Stimulated activated naive CD8-positive, alpha-beta T cell treated with anti-CD3 and anti-CD28 coated beads, Interleukin-15, Interleukin-2, amounts not matched to agents 100 ng/mL and 50 ng/mL, for 24 hours (primary cell): Measurements from ENCODE around the gene NFIL3.

ENCODE experiments used
- H3K27ac Mint-ChIP-seq: one replicate; pipeline ENCODE4 v1.8.0; 2021; ENCODE audit warnings: mild to moderate bottlenecking, mixed read lengths
- H3K27me3 Mint-ChIP-seq: one replicate; pipeline ENCODE4 v1.8.0; 2021; ENCODE audit warnings: mixed read lengths
- H3K36me3 Mint-ChIP-seq: one replicate; pipeline ENCODE4 v1.8.0; 2021; ENCODE audit warnings: low read depth, mixed read lengths
- H3K4me1 Mint-ChIP-seq: one replicate; pipeline ENCODE4 v1.8.0; 2021; ENCODE audit warnings: low read depth, mixed read lengths
- H3K4me3 Mint-ChIP-seq: one replicate; pipeline ENCODE4 v1.8.0; 2021; ENCODE audit warnings: mild to moderate bottlenecking, mixed read lengths
- H3K9me3 Mint-ChIP-seq: one replicate; pipeline ENCODE4 v1.8.0; 2021; ENCODE audit warnings: mixed read lengths

NFIL3 gene

GRCh38 chr9:91428436-91428835 lies 4.8 kb upstream of the NFIL3 start:
- Mint-ChIP-seq H3K4me3 (no peak overlapping the region), H3K9me3 (no peaks in the 10 kb centered on the region), H3K27ac (no peak overlapping the region), H3K27me3 (no peaks in the 10 kb centered on the region), H3K36me3 (no peaks in the 10 kb centered on the region), H3K4me1 (peaks cover 41% of the 10 kb centered on the region)

GRCh38 chr9:91427873-91428272 lies 4.2 kb upstream of the NFIL3 start:
- Mint-ChIP-seq H3K36me3 (peaks cover 3% of the 10 kb centered on the region), H3K27ac (no peak overlapping the region), H3K9me3 (no peaks in the 10 kb centered on the region), H3K27me3 (no peaks in the 10 kb centered on the region), H3K4me3 (no peak overlapping the region), H3K4me1 (peaks cover 44% of the 10 kb centered on the region)

- Mint-ChIP-seq H3K36me3 (peaks cover 16% of the 10 kb centered on the region), H3K27ac (peak overlapping the region; percentile 98), H3K27me3 (no peaks in the 10 kb centered on the region), H3K9me3 (no peaks in the 10 kb centered on the region), H3K4me1 (peaks cover 51% of the 10 kb centered on the region), H3K4me3 (peak overlapping the region; percentile 90)
Measured at GRCh38 chr9:91426123-91426745, 2.6 kb upstream of the NFIL3 start.

GRCh38 chr9:91425271-91425670 lies 1.6 kb upstream of the NFIL3 start:
- peaks cover 22% of the 10 kb centered on the region for H3K36me3 Mint-ChIP-seq
- H3K27me3 Mint-ChIP-seq: peaks cover 3% of the 10 kb centered on the region
- peak overlapping the region; percentile 90 for H3K4me3 Mint-ChIP-seq
- peaks cover 58% of the 10 kb centered on the region for H3K4me1 Mint-ChIP-seq
- H3K27ac Mint-ChIP-seq: peak overlapping the region; percentile 98
- no peaks in the 10 kb centered on the region for H3K9me3 Mint-ChIP-seq

- Mint-ChIP-seq H3K4me1 (peaks cover 64% of the 10 kb centered on the region), H3K9me3 (no peaks in the 10 kb centered on the region), H3K4me3 (peak overlapping the region; percentile 90), H3K27me3 (peaks cover 4% of the 10 kb centered on the region), H3K27ac (peak overlapping the region; percentile 98), H3K36me3 (peaks cover 24% of the 10 kb centered on the region)
Measured at GRCh38 chr9:91424403-91425176, 958 bp upstream of the NFIL3 start.

GRCh38 chr9:91422758-91423711 lies 597 bp downstream of the NFIL3 start:
- H3K4me3 Mint-ChIP-seq: peak overlapping the region; percentile 96
- H3K27ac Mint-ChIP-seq: peak overlapping the region; percentile 88
- peaks cover 27% of the 10 kb centered on the region for H3K36me3 Mint-ChIP-seq
- H3K27me3 Mint-ChIP-seq: peaks cover 4% of the 10 kb centered on the region
- peaks cover 74% of the 10 kb centered on the region for H3K4me1 Mint-ChIP-seq
- no peaks in the 10 kb centered on the region for H3K9me3 Mint-ChIP-seq

- Mint-ChIP-seq H3K27ac (peak overlapping the region; percentile 88), H3K27me3 (peaks cover 4% of the 10 kb centered on the region), H3K4me1 (peaks cover 74% of the 10 kb centered on the region), H3K9me3 (no peaks in the 10 kb centered on the region), H3K36me3 (peaks cover 35% of the 10 kb centered on the region), H3K4me3 (peak overlapping the region; percentile 96)
Measured at GRCh38 chr9:91421971-91422757, 1.5 kb downstream of the NFIL3 start.

GRCh38 chr9:91421128-91421765 lies 2.4 kb downstream of the NFIL3 start:
- H3K27ac Mint-ChIP-seq: peak overlapping the region; percentile 89
- no peaks in the 10 kb centered on the region for H3K9me3 Mint-ChIP-seq
- peaks cover 80% of the 10 kb centered on the region for H3K4me1 Mint-ChIP-seq
- peak overlapping the region; percentile 96 for H3K4me3 Mint-ChIP-seq
- H3K27me3 Mint-ChIP-seq: peaks cover 4% of the 10 kb centered on the region
- peaks cover 40% of the 10 kb centered on the region for H3K36me3 Mint-ChIP-seq

- peaks cover 45% of the 10 kb centered on the region for H3K36me3 Mint-ChIP-seq
- H3K27me3 Mint-ChIP-seq: peaks cover 4% of the 10 kb centered on the region
- H3K9me3 Mint-ChIP-seq: no peaks in the 10 kb centered on the region
- peak overlapping the region; percentile 83 for H3K4me3 Mint-ChIP-seq
- H3K27ac Mint-ChIP-seq: peak overlapping the region; percentile 89
- H3K4me1 Mint-ChIP-seq: peaks cover 80% of the 10 kb centered on the region
Measured at GRCh38 chr9:91420501-91421127, 3.0 kb downstream of the NFIL3 start.

GRCh38 chr9:91419222-91420191 lies 4.1 kb downstream of the NFIL3 start:
- H3K27me3 Mint-ChIP-seq: peaks cover 4% of the 10 kb centered on the region
- H3K4me1 Mint-ChIP-seq: peaks cover 80% of the 10 kb centered on the region
- H3K4me3 Mint-ChIP-seq: peak overlapping the region; percentile 83
- H3K27ac Mint-ChIP-seq: peak overlapping the region; percentile 89
- H3K36me3 Mint-ChIP-seq: peaks cover 56% of the 10 kb centered on the region
- no peaks in the 10 kb centered on the region for H3K9me3 Mint-ChIP-seq

GRCh38 chr9:91418215-91418610 lies 5.4 kb downstream of the NFIL3 start:
- Mint-ChIP-seq H3K27me3 (peaks cover 4% of the 10 kb centered on the region), H3K27ac (peak overlapping the region; percentile 89), H3K4me1 (peaks cover 91% of the 10 kb centered on the region), H3K9me3 (no peaks in the 10 kb centered on the region), H3K4me3 (peak overlapping the region; percentile 83), H3K36me3 (peaks cover 66% of the 10 kb centered on the region)

GRCh38 chr9:91417602-91418214 lies 5.9 kb downstream of the NFIL3 start:
- Mint-ChIP-seq H3K27ac (peak overlapping the region; percentile 89), H3K9me3 (no peaks in the 10 kb centered on the region), H3K4me3 (peak overlapping the region; percentile 42), H3K4me1 (peaks cover 91% of the 10 kb centered on the region), H3K27me3 (peaks cover 4% of the 10 kb centered on the region), H3K36me3 (peaks cover 65% of the 10 kb centered on the region)
